GM21360 (cell line): ENCODE results near the gene TRAPPC10.

Experiments
- ATAC-seq: cut with Tn5 transposase; IDR thresholded peaks from one replicate; pipeline ENCODE4 v1.9.1; 2021; ENCODE audit warnings: mild to moderate bottlenecking, moderate library complexity; ENCODE audit not compliant: unreplicated experiment

TRAPPC10 gene

DNA sequence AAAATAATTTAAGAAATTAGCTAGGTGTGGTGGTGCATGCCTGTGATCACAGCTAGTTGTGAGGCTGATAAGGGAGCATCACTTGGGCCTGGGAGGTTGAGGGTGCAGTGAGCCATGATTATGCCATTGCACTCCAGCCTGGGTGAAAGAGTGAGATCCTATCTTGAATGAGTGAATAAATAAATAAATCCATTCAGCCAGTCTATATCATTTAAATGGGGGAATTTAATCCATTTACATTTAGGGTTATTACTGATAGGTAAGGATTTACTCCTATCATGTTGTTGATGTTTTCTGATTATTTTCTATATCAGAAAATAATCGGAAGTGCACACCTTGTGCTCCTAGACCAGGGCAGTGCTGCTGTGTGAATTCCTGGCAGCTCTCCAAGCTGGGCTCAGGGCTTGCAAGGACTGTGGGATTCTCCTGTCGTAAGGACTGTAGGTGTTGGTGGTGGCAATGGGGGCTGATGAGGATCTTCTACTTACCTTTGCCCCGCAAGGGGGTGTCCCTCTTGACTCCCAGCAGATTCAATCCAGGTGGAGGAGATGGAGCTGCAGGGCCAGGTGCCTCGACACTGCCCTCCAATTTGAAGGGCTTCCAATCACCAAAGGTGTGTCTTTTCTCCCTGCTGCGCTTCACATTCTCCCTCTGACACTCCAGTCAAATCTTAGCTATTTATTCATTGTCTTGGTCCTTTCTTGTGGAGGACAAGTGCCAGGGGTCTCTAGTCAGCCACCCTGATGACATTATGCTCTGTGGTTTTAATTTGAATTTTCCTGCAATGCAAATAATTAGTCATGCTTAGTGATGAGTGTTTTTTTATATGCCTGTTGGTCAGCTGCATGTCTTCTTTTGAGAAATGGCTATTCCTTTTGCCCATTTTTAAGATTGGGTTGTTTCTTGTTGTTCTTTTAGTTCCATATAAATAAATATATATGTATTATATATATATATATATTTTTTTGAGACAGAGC is 14.1 kb upstream of the TRAPPC10 start:
- ATAC-seq = no peak

DNA sequence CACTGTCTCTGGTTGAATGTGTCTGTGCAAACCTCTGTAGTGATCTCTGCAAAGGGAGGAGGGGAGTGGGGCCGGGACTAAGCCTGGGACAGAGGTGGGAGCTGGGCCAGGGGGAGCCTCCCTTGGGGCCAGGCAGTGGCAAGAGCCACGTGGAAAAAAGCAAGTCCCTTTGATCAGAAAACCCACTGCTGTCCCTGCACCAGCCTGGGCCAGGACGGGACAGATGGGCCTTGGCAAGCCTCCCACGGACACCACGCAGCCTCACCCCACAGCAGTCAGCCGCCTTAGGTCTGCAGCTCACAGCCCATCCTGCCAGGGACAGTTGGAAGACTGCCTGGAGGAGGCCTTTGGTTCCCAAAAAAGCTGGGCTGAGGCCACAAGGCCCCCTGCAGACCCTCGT is 11.7 kb upstream of the TRAPPC10 start:
- no peak for ATAC-seq

DNA sequence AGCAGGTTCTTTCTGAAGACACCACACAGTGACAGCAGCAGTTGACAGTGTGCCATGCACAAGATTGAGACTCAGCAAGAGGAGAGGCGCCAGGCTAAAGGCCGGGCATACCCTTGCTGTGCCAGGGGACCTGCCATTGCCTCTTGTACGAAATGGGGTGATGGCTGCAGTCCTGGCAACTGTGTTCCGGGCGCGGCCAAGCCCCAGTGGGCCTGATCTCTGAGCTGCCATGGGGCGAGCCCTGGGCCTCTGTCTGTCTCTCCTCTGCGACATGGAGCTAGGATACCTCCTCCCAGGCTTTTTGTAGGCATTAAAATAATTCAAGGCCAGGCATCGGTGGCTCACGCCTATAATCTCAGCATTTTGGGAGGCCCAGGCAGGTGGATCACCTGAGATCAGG is 9.6 kb upstream of the TRAPPC10 start:
- ATAC-seq = no peak

DNA sequence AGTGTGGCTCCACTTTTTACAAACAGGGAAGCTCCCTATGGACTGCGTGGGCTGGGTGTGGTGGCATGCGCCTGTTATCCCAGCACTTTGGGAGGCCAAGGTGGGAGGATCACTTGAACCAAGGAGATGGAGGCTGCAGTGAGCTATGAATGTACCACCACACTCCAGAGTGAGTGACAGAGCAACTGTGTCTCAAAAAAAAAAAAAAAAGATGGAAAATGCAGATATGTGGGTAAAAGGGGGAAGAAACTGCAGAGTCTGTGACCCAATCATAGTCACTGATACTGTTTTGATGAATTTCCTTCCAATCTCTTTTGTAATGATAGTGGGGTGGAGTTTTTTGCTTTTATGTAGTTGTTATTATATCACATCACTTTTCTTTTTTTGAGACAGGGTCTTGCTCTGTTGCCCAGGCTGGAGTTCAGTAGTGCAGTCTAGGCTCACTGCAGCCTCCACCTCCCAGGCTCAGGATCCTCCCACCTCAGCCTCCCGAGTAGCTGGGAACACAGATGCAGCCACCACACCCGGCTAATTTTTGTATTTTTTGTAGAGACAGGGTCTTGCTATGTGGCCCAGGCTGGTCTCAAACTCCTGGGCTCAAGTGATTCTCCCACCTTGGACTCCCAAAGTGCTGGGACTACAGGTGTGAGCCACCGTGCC is 8.7 kb upstream of the TRAPPC10 start:
- no peak for ATAC-seq

DNA sequence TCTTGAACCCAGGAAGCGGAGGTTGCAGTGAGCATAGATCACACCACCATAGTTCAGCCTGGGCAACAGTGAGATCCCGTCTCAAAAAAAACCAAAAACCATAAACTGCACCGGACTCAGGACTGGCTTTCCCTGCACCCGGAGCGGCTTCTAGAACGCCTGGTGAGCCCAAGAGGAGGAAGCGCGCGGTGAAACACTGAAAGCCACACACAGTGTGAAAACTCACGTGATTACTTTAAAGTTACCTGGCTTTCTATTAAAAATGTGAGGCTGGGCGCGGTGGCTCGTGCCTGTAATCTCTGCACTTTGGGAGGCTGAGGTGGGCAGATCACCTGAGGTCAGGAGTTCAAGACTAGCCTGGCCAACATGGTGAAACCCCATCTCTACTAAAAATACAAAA is 7.0 kb upstream of the TRAPPC10 start:
- ATAC-seq = no peak

DNA sequence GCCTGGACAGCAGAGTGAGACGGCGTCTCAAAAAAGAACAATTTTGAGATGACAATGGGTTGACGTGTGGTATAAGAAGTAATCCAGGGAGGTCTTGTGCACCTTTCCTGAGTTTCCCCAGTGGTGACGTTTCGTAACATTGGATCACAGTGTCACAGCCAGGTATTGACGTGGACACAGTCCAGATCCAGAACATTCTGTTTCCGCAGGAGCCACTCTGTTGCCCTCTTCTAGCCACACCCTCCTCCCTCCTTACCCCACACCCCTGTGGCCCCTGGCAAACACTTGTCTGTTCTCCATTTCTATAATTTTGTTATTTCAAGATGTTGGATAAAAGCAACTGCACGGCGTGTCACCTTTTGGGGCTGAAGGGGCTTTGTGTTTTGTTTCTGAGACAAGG is 6.5 kb upstream of the TRAPPC10 start:
- ATAC-seq = no peak

DNA sequence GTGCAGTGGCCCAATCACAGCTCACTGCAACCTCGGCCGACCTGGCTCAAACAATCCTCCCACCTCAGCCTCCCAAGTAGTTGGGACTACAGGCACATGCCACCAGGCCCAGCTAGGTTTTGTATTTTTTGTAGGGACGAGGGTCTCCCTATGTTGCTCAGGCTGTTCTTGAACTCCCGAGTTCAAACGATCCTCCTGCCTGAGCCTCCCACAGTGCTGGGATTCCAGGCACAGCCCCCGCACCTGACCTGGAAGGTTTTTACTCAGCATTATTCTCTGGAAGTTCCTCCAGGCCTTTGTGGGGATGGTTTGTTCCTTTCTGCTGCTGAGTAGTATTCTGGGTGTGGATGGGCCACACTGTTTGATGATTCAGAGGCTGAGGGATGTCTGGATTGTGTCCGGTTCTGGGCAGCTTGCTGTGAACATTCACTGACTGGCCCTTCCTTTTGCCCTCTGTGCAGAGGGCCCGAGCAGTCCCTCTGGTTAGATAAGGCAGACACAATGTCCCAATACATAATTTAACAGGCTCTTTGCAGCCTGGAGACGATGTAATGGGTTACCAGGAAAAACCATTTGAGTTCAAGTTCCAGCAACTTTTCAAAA is 6.0 kb upstream of the TRAPPC10 start:
- ATAC-seq = no peak

DNA sequence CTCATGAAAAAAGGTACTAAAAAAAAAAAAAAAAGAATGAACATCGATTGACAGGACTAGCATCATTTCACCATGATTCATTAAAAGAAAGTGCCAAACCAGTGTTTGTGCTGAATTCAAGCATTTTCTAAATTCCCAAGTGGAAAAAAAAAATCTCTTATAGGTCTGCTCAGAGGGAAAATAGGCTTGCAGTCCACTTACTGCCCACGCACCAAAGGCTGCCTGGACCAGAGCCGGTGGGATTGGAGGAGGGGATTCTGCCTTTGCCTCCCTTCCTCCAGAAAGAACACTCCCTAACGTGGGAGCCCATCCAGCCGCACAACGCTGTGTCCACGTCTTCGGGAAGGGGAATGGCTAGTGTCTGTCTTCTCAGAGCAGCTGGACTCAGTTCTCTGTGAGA is 5.5 kb upstream of the TRAPPC10 start:
- no peak for ATAC-seq

DNA sequence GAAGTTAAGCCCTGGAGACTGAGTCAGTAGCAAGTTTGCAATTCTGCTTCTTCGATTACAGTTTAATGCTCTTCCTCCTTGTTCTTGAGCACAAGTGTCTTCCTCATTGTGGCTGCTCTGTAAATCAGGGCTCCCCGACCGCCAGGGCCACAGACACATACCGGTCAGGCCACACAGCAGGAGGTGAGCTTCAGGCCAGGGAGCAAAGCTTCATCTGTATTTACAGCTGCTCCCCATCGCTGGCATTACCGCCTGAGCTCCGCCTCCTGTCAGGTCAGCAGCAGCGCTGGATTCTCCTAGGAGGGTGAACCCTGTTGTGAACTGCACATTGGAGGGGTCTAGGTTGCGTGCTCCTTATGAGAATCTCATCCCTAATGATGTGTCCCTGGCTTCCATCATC is 1.7 kb upstream of the TRAPPC10 start:
- ATAC-seq = no peak

DNA sequence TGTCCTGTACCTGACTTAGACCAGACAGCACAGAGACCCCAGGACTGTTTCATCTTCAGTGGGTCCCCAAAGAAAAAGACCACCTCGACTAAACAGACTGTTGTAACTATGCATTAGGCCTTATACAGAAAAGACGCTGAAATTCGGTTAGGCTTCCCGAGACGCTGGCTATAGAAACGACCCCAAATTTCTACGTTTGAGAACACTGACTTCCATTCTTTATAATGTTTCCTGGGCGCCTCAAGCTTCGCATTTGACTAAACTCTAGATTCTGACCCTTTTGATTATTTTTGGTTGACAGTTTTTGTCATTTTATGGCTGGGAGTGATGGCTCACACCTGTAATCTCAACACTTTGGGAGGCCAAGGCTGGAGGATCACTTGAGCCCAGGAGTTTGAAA is 986 bp upstream of the TRAPPC10 start:
- ATAC-seq = no peak

DNA sequence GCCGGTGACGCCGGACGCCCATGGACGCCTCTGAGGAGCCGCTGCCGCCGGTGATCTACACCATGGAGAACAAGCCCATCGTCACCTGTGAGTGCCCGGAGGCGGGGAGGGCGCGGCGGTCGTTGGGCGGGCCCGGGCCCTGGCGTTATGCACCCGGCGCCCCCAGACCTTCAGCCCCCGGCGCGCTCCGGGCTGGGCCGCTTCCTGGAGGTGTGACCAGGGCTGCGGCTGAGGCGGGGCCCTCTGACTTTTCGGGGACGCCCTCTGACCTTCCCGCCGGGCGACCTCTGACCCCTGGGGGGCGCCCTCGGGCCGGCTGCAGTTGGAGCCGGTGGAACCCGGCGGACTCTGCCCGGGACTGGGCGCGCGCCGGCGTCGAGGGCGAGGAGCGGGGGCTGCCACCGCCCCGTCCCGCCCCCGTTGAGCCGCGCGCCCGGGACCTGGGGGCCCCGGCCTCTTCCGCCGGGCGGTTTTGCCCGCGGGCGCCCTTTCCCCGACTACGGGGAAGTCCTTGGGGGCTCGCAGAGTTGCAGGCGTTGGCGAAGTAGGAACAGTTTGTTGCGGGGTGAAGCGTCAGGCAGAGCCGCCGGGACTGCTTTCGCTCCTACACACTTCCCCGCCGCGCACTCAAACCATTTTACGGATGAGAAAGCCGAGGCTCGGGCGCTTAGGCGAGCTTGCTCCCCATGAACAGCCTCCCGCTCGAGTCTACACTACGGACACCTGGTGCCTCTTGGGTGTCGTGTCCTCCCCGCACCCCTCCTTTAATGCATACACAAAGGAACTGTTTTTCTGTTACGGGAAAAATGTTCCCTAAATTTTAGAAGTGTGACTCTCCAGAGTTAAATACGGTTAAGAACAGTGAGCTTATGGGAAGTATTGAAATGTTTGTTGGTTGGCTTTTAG is 618 bp downstream of the TRAPPC10 start:
- peak; percentile 55 for ATAC-seq

DNA sequence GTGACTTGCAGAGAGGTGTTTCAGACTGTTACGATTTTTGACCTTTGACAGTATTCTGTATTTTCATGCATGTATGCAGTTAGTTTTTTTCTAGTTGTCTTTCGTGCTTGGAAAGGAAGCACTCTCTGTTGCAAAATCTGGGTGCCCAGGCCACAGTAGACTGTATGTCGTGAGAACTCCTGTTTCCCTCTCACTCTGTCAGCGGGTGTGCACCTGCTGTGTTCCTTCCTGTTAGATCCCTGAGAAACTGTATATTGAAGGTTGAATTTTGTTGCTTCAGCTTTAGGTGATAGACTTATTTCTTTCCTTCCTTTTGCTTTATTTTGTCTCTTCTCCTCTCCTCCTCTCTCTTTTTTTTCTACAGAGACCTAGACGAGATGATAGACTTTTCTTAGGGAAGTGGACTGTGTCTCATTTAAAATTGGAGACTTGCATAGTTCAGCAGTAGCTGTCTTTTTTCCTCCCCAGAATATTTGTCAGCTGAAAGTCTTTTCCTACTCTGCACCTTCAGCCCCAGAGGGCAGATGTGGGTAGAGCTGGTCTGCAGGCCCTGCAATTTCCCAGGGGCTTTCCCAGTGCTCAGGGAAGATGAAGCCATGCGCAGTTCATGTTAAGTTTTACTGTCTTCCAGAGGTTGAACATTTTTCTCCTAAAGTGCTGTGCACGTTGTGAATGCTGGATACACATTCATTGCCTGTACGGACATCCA is 1.4 kb downstream of the TRAPPC10 start:
- ATAC-seq = no peak

DNA sequence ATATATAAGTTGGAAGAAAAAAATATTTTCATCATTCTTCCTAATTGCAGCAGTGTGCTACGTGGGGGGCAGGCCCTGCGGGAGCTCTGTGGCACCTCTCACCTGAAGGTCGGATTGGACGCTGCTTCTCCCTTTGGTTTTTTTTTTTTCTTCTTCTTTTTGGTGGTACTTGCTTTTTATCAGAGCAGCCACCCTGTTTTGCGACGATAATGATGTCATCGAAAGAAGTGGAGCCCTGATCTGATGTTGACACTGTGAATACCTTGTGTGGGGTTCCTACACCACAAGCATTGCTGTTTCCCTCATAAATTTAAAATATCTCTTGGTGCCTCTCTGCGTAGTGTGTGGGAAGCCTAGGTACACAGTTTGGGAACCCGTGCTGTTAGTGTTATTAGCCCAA is 5.5 kb downstream of the TRAPPC10 start:
- ATAC-seq = no peak

DNA sequence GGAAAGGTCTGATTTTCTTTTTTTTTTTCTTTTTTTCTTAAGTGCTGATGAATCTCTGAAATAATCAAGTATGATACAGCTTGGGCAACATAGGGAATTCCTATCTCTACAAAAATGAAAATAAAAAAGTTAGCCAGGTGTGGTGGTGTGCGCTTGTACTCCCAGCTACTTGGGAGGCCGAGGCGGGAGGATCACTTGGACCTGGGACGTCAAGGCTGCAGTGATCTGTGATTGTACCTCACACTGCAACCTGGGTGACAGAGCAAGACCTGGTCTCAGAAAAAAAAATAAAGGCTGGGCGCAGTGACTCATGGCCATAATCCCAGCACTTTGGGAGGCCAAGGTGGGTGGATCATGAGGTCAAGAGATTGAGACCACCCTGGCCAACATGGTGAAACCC is 6.0 kb downstream of the TRAPPC10 start:
- ATAC-seq = no peak

DNA sequence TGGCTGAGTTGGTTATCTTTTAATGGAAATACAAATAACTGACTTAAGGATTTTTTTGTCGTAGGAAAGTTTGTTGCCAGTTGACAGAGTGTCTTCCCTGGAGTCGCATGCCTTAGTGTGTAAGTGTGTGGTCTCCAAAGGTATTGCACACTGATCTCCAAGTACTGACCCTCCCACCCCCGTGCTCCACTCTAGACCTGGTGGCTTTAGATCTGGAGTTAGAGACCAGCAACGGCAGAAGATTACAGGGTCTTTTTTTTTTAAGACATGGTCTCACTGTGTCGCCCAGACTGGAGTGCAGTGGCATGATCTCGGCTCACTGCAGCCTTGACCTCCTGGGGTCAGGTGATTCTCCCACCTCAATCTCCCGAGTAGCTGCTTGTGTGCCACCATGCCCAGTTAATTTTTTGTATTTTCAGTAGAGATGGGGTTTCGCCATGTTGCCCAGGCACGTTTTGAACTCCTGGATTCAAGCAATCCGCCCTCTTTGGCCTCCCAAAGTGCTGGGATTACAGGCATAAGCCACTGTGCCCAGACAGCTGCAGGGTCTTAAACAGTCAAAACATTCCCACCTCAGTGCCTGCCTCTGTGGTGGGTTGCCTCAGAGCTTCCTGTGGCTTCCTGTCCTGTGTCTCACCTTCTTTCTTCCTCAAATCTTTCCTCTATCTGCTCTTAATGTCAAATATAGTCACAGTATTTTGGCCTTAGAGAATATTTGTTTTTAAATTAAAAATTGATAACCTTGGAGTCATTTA is 6.9 kb downstream of the TRAPPC10 start:
- ATAC-seq = no peak

DNA sequence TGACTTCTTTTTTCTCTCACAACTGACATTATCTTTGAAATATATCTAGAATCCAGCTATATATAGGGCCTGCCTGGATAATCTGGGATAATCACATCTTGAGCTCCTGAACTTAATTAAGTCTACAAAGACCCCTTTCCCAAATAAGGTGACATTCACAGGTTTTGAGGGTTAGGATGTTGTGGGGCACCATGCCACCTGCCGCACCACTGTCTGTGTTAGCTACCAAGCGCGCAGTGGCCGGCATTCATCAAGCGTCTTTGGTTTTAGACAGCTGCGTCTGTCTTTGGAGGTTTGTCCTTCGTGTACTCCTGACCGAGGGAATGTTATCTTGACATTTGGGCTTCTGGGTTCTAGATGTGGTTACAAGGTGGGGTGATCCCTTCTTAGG is 7.5 kb downstream of the TRAPPC10 start:
- ATAC-seq = no peak

DNA sequence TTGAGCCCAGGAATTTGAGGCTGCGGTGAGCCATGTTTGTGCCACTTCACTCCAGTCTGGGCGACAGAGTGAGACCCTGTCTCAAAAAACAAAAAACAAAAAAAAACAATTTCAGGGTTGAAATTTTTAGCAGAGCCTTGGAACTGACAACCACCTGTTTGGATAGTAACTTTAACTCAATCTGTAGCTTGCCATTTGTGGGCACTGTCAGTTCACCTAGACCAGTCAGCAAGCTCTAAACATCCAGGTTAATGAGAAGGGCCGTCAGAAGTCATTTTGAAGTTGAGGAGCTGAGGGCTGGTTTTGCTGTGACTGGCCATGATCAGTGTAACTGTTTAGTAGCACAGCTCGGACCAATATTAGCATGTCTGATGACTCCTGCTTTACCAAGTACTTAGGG is 8.4 kb downstream of the TRAPPC10 start:
- ATAC-seq = no peak

DNA sequence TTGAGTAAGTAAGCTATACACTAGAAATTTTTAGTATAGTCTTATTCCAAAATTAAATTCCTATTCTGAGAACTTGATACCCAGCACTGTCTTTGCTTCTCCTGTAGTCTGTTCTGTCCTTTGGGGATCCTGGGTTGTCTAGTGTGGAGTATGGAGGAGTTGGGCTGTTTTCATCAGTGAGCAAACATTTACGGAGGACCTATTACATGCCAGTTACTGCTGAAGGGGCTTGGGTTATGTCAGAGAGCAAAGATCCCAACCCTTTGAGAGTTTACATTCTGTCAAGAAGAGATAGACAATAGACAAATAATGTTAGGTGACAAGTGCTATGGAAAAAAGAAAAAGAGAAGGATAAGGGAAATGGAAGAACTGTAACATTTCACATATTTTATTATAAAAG is 9.0 kb downstream of the TRAPPC10 start:
- ATAC-seq = no peak

DNA sequence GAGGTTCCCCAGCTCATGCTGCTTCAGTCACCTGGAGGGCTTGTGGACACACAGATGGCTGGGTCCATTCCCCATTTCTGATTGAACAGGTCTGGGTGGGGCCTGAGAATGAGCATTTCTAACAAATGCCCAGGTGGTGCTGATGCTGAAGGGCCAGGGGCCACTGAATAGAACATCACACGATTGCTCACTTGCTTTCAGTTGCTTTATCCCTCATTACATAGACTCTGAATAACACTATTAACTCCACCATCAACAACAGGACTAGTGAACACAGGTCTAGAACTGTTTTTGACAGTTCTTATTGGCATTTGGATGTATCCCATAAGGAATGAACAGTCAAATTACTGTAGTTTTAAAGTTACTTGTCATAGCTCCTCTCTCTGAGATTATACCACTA is 12.1 kb downstream of the TRAPPC10 start:
- ATAC-seq = no peak
